ENCODE results near the gene TIGIT.

Gene TIGIT

DNA sequence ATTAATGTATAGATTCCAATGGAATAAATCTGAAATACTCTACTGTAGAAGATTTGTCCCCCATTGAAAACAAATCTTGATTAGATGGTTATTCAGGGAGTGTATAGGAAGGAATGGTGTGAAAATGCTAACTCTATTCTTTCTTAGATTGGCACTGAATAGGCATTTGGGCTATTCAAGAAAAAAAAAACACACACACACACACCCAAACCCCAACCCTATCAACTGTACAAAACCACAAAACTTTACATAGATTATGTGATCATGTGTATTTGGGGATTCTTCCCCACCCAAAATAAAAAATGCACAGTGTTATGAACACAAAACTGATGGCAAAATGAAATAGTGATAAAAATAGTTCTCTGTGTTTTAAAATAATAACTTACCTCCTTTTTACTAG lies 61.8 kb downstream of the TIGIT start:
- DNase-seq: no peak

DNA sequence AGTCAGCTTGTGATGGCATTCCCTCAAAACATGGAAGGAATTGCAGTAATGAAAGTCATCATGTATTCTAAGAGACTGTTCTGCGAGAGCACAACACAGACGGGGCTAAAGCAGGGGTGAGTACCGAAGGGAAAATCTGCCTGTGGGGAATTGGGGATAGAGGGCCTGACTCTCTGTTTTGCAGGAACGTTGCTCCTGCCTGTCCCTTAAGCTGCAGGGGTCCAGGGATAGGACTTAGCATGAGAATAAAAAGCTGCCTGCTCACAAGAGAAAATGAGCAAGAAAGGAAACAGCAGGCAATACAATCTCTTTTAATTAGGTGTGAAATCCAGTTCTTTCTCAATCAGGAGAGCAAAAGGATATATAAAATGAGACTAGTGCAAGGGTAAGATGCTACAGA lies 62.2 kb downstream of the TIGIT start:
- DNase-seq: no peak

DNA sequence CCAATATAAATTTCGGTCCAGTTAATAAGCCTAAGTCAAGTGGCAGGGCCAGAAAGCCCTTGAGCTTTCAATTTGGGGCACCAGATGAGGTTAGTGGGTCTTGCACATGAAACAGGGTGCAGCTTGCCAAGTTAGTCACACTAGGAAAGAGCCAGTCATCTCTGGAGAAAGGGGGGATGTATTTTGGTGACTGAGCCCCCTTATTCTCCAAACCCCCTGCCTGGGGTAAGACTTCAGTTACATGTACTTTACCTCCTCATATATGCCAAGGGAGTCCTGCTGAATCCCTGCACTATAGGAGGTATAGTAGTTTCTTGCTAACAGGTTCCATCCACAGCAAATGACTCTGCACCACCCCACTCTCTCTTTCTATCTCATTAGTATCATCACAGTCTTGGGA lies 62.7 kb downstream of the TIGIT start:
- DNase-seq: no peak
